Thyroid gland (tissue), 4 donors: ENCODE data around the gene MKNK2. TPM values are rescaled to one million over a fixed set of nuclear protein-coding genes. Genes with fewer than 3 reads are reported as not detected.
A peak's percentile ranks its signal among the peaks of the same experiment; 100 is the strongest.

ENCODE experiments used
- DNase-seq, 2 donors: peaks; one replicate each; pipeline ENCODE4 v3.0.0-alpha.2; 2019
- H3K27ac ChIP-seq, 3 donors: fragments of 200-600 bp; sonication (generic); 1 replicate in 2 of 3; 2 replicates in 1 of 3; pipeline ENCODE4 v1.5.1; 2016 to 2019; ENCODE audit warnings: mild to moderate bottlenecking in 1 of 3, moderate library complexity in 1 of 3
- H3K27me3 ChIP-seq: fragments of 200-600 bp; sonication (generic); one replicate; pipeline ENCODE4 v1.5.1; 2019
- H3K36me3 ChIP-seq, 2 donors: fragments of 200-600 bp; sonication (generic); one replicate each; pipeline ENCODE4 v1.5.1; 2016 to 2019
- H3K4me1 ChIP-seq, 2 donors: fragments of 200-600 bp; sonication (generic); one replicate each; pipeline ENCODE4 v1.5.1; 2017 to 2019
- H3K4me3 ChIP-seq, 3 donors: fragments of 200-600 bp; sonication (generic); replicated peaks in 1 of 3; 1 replicate in 2 of 3; 2 replicates in 1 of 3; pipeline ENCODE4 v1.5.1; 2016; ENCODE audit warnings: mild to moderate bottlenecking in 1 of 3
- H3K9me3 ChIP-seq: fragments of 200-600 bp; sonication (generic); one replicate; pipeline ENCODE4 v1.5.1; 2017
- CTCF ChIP-seq, 6 experiments: fragments of 200-600 bp in 3 of 6; fragments of 450-650 bp in 3 of 6; sonication (generic) in 3 of 6; IDR thresholded peaks; one replicate each; pipeline ENCODE4 v1.5.1; 2016 to 2019; ENCODE audit warnings: antibody characterized with exemption in 6 of 6, mild to moderate bottlenecking in 2 of 6, inconsistent platforms in 1 of 6, moderate library complexity in 1 of 6
- POLR2A ChIP-seq, 2 donors: fragments of 450-650 bp; IDR thresholded peaks; one replicate each; pipeline ENCODE4 v1.6.1; 2017; ENCODE audit warnings: antibody characterized with exemption in 2 of 2, mild to moderate bottlenecking in 2 of 2, moderate library complexity in 1 of 2
- WGBS, 2 donors: methylation state at CpG; one replicate each; pipeline ENCODE4 v1.1.5; 2017; 5-methylcytosine and 5-hydroxymethylcytosine counted together
- intact Hi-C: fragments of 100-400 bp; cut with DNase I; formaldehyde crosslinking; loops from one replicate; pipeline ENCODE4 v1.15.1; 2023
- total RNA-seq, 4 donors: library from RNA; depleted of rRNA; stranded (reverse); fragments of >200 nt; gene quantifications; one replicate each; pipeline ENCODE4 v1.2.3, GENCODE V29; 2016

Gene MKNK2
- 100 to 1,000 TPM; 106 to 161 (median 123) TPM for total RNA-seq

GRCh38 chr19:2050991-2051772 lies at the start of gene MKNK2:
Gene MKNK2 (minus strand): TSS chr19:2051244. CDS start chr19:2050851, 393 bp downstream.
- peak within 1 kb of the TSS; percentile 95 to 100 (median 96) for H3K27ac ChIP-seq
- H3K27me3 ChIP-seq = no peaks in the 10 kb centered on the region
- H3K4me3 ChIP-seq = peak within 1 kb of the TSS; percentile 76 to 98 (median 98)
- DNase-seq = peak; percentile 88 to 91
- H3K36me3 ChIP-seq = peaks cover 5 to 16% of the 10 kb centered on the region in 2 donors
- 38 to 41% methylated on average over 4 to 5 of the region's 93 CpGs for WGBS, 2 donors
- peak; percentile 99 to 100 for TF ChIP-seq POLR2A (IDR thresholded peaks at IDR 0.05)
- peak in 3 of 6 experiments; percentile 33 to 46 (median 40) for TF ChIP-seq CTCF (IDR thresholded peaks at IDR 0.05)
- no peaks in the 10 kb centered on the region for H3K9me3 ChIP-seq
- peaks cover 51 to 73% of the 10 kb centered on the region in 2 donors for H3K4me1 ChIP-seq
- intact Hi-C loops = no loop called here

GRCh38 chr19:2100719-2101061 lies 49.6 kb upstream of the MKNK2 start:
- no peaks in the 10 kb centered on the region for H3K9me3 ChIP-seq
- no peak for DNase-seq
- peaks cover 28 to 29% of the 10 kb centered on the region in 2 donors for H3K36me3 ChIP-seq
- no peak overlapping the region for H3K4me3 ChIP-seq
- no peak for TF ChIP-seq POLR2A (IDR thresholded peaks at IDR 0.05)
- TF ChIP-seq CTCF (IDR thresholded peaks at IDR 0.05) = no peak
- peaks cover 5 to 6% of the 10 kb centered on the region in 2 donors for H3K4me1 ChIP-seq
- intact Hi-C loops = no loop called here
- H3K27ac ChIP-seq = no peak overlapping the region
- WGBS, 2 donors = 91 to 93% methylated on average over 3 to 11 of the region's 11 CpGs
- H3K27me3 ChIP-seq = no peaks in the 10 kb centered on the region

- H3K36me3 ChIP-seq = peaks cover 28 to 29% of the 10 kb centered on the region in 2 donors
- peaks cover 9 to 10% of the 10 kb centered on the region in 2 donors for H3K4me1 ChIP-seq
- intact Hi-C loops = no loop called here
- no peaks in the 10 kb centered on the region for H3K9me3 ChIP-seq
- no peak for DNase-seq
- 93% methylated on average over 36 to 37 of the region's 39 CpGs for WGBS, 2 donors
- TF ChIP-seq CTCF (IDR thresholded peaks at IDR 0.05) = no peak
- TF ChIP-seq POLR2A (IDR thresholded peaks at IDR 0.05) = no peak
- no peaks in the 10 kb centered on the region for H3K27me3 ChIP-seq
- H3K27ac ChIP-seq = no peak overlapping the region
- no peak overlapping the region for H3K4me3 ChIP-seq
Measured at GRCh38 chr19:2099937-2100718, 49.1 kb upstream of the MKNK2 start.

- no peak for DNase-seq
- peaks cover 28 to 29% of the 10 kb centered on the region in 2 donors for H3K36me3 ChIP-seq
- H3K4me3 ChIP-seq = no peak overlapping the region
- no peak overlapping the region for H3K27ac ChIP-seq
- 65% methylated on average over 11 of the region's 16 CpGs; no CpG with 5 or more reads in 1 of the 2 donors for WGBS, 2 donors
- intact Hi-C loops = no loop called here
- H3K27me3 ChIP-seq = no peaks in the 10 kb centered on the region
- peaks cover 11 to 16% of the 10 kb centered on the region in 2 donors for H3K4me1 ChIP-seq
- TF ChIP-seq POLR2A (IDR thresholded peaks at IDR 0.05) (no peak), CTCF (IDR thresholded peaks at IDR 0.05) (no peak)
- H3K9me3 ChIP-seq = no peaks in the 10 kb centered on the region
Measured at GRCh38 chr19:2099054-2099501, 48.0 kb upstream of the MKNK2 start.
